Activated CD8-positive, alpha-beta T cell treated with anti-CD3 and anti-CD28 coated beads for 36 hours (primary cell): ENCODE results near the gene AGAP1. TPM values are rescaled to one million over a fixed set of nuclear protein-coding genes. Genes with fewer than 3 reads are reported as not detected.

Source experiments
- ATAC-seq: fragments of 200-7000 bp; cut with Tn5 transposase; one replicate; pipeline ENCODE4 v1.10.0; 2021; ENCODE audit warnings: mild to moderate bottlenecking, moderate library complexity
- CTCF ChIA-PET: fragments of 350-600 bp; sonication (Branson Sonifier 250); formaldehyde crosslinking; loops from one replicate; lab custom pipeline; 2021; ENCODE audit warnings: antibody characterized with exemption; lab: Charles Lee
- POLR2A ChIA-PET: fragments of 350-600 bp; sonication (Branson Sonifier 250); formaldehyde crosslinking; loops from one replicate; lab custom pipeline; 2021; ENCODE audit warnings: antibody characterized with exemption; lab: Charles Lee
- DNase-seq: peaks from one replicate; pipeline ENCODE4 v3.0.0-alpha.2; 2020
- H3K27ac Mint-ChIP-seq: one replicate; pipeline ENCODE4 v1.8.0; 2021; ENCODE audit warnings: mild to moderate bottlenecking, mixed read lengths
- H3K27me3 Mint-ChIP-seq: one replicate; pipeline ENCODE4 v1.8.0; 2021; ENCODE audit warnings: mixed read lengths
- H3K36me3 Mint-ChIP-seq: one replicate; pipeline ENCODE4 v1.8.0; 2021; ENCODE audit warnings: low read depth, mixed read lengths
- H3K4me1 Mint-ChIP-seq: one replicate; pipeline ENCODE4 v1.8.0; 2021; ENCODE audit warnings: low read depth, mixed read lengths
- H3K4me3 Mint-ChIP-seq: one replicate; pipeline ENCODE4 v1.8.0; 2021; ENCODE audit warnings: mild to moderate bottlenecking, moderate library complexity, mixed read lengths
- H3K9me3 Mint-ChIP-seq: one replicate; pipeline ENCODE4 v1.8.0; 2021; ENCODE audit warnings: mixed read lengths
- CTCF ChIP-seq: fragments of 200-600 bp; IDR thresholded peaks from one replicate; pipeline ENCODE4 v1.8.0; 2022; ENCODE audit warnings: antibody characterized with exemption, mild to moderate bottlenecking
- intact Hi-C: fragments of 100-400 bp; cut with micrococcal nuclease; formaldehyde crosslinking; loops from one replicate; pipeline ENCODE4 v1.10.0; 2022
- total RNA-seq, 2 experiments: library from RNA; stranded (reverse); gene quantifications; one replicate each; pipeline ENCODE4 v1.2.3, GENCODE V29; 2021

The AGAP1 gene
- total RNA-seq, 2 experiments from 2014 or later, result 2.5 to 2.9 TPM

- no peaks in the 10 kb centered on the region for H3K4me1 Mint-ChIP-seq
- no peaks in the 10 kb centered on the region for H3K36me3 Mint-ChIP-seq
- no peak for DNase-seq
- H3K27me3 Mint-ChIP-seq, result no peaks in the 10 kb centered on the region
- intact Hi-C loops, result no loop called here
- no peak overlapping the region for H3K4me3 Mint-ChIP-seq
- no peaks in the 10 kb centered on the region for H3K9me3 Mint-ChIP-seq
- no peak for TF ChIP-seq CTCF
- POLR2A ChIA-PET, result no interaction called here
- ATAC-seq, result no peak
- CTCF ChIA-PET, result interaction anchor here (1.2 kb wide), 1 partner anchor 329 kb away, joined by 3 read pairs; no protein-coding TSS in a partner anchor
- H3K27ac Mint-ChIP-seq, result no peak overlapping the region
Measured at GRCh38 chr2:236095504-236095903, 601.7 kb downstream of the AGAP1 start.

GRCh38 chr2:236101311-236101950, 607.6 kb downstream of the AGAP1 start:
- ATAC-seq (no peak), DNase-seq (no peak)
- Mint-ChIP-seq H3K27ac (no peak overlapping the region), H3K4me3 (no peak overlapping the region), H3K27me3 (no peaks in the 10 kb centered on the region), H3K4me1 (no peaks in the 10 kb centered on the region), H3K36me3 (no peaks in the 10 kb centered on the region), H3K9me3 (no peaks in the 10 kb centered on the region)
- intact Hi-C loops, result no loop called here
- ChIA-PET POLR2A (interaction anchor here (0.6 kb wide), 1 partner anchor 480 kb away, joined by 3 read pairs; no protein-coding TSS in a partner anchor), CTCF (interaction anchor here (1.5 kb wide), 1 partner anchor 28 kb away, joined by 3 read pairs; no protein-coding TSS in a partner anchor)
- no peak for TF ChIP-seq CTCF

GRCh38 chr2:236102971-236103370, 609.1 kb downstream of the AGAP1 start:
- intact Hi-C loops, result no loop called here
- no peaks in the 10 kb centered on the region for H3K9me3 Mint-ChIP-seq
- no peaks in the 10 kb centered on the region for H3K4me1 Mint-ChIP-seq
- ATAC-seq (no peak), DNase-seq (no peak)
- H3K36me3 Mint-ChIP-seq, result no peaks in the 10 kb centered on the region
- no peaks in the 10 kb centered on the region for H3K27me3 Mint-ChIP-seq
- H3K4me3 Mint-ChIP-seq, result no peak overlapping the region
- no peak for TF ChIP-seq CTCF
- POLR2A ChIA-PET, result no interaction called here
- CTCF ChIA-PET, result no interaction called here
- no peak overlapping the region for H3K27ac Mint-ChIP-seq

- ChIA-PET CTCF (no interaction called here), POLR2A (no interaction called here)
- intact Hi-C loops, result no loop called here
- ATAC-seq (no peak), DNase-seq (no peak)
- no peaks in the 10 kb centered on the region for H3K9me3 Mint-ChIP-seq
- no peaks in the 10 kb centered on the region for H3K4me1 Mint-ChIP-seq
- no peak for TF ChIP-seq CTCF
- no peaks in the 10 kb centered on the region for H3K36me3 Mint-ChIP-seq
- no peak overlapping the region for H3K27ac Mint-ChIP-seq
- H3K27me3 Mint-ChIP-seq, result peaks cover 5% of the 10 kb centered on the region
- no peak overlapping the region for H3K4me3 Mint-ChIP-seq
Measured at GRCh38 chr2:236103981-236104380, 610.1 kb downstream of the AGAP1 start.

- DNase-seq (no peak), ATAC-seq (no peak)
- Mint-ChIP-seq H3K27me3 (peaks cover 5% of the 10 kb centered on the region), H3K27ac (no peak overlapping the region), H3K4me3 (no peak overlapping the region), H3K4me1 (no peaks in the 10 kb centered on the region), H3K36me3 (no peaks in the 10 kb centered on the region), H3K9me3 (no peaks in the 10 kb centered on the region)
- TF ChIP-seq CTCF, result no peak
- CTCF ChIA-PET, result no interaction called here
- POLR2A ChIA-PET, result no interaction called here
- intact Hi-C loops, result no loop called here
Measured at GRCh38 chr2:236105955-236106607, 612.2 kb downstream of the AGAP1 start.
